ENCODE results near the gene SOX1. TPM values are rescaled to one million over a fixed set of nuclear protein-coding genes. Genes with fewer than 3 reads are reported as not detected.

Gene SOX1
- total RNA-seq, 2 donors from 2014 or later: not detected

GRCh38 chr13:112107289-112107688 lies 40.3 kb downstream of the SOX1 start:
- no peak overlapping the region for H3K27ac Mint-ChIP-seq
- DNase-seq (ENCODE audit: low spot score in 2 of 2): no peak
- no peaks in the 10 kb centered on the region for H3K9me3 Mint-ChIP-seq
- no peak for ATAC-seq
- peaks cover 0 to 11% of the 10 kb centered on the region in 2 donors for H3K36me3 Mint-ChIP-seq

- no peak for ATAC-seq
- Mint-ChIP-seq H3K27ac (no peak overlapping the region), H3K36me3 (peaks cover 0 to 11% of the 10 kb centered on the region in 2 donors), H3K9me3 (no peaks in the 10 kb centered on the region)
- no peak for DNase-seq (ENCODE audit: low spot score in 2 of 2)
Observed at GRCh38 chr13:112110479-112110878, 43.5 kb downstream of the SOX1 start.

GRCh38 chr13:112111239-112111857 lies 44.4 kb downstream of the SOX1 start:
- Mint-ChIP-seq H3K27ac (no peak overlapping the region), H3K9me3 (no peaks in the 10 kb centered on the region), H3K36me3 (peaks cover 0 to 10% of the 10 kb centered on the region in 2 donors)
- ATAC-seq (no peak), DNase-seq (ENCODE audit: low spot score in 2 of 2) (no peak)

- no peaks in the 10 kb centered on the region for H3K9me3 Mint-ChIP-seq
- peaks cover 0 to 6% of the 10 kb centered on the region in 2 donors for H3K36me3 Mint-ChIP-seq
- no peak overlapping the region for H3K27ac Mint-ChIP-seq
- DNase-seq (ENCODE audit: low spot score in 2 of 2) (no peak), ATAC-seq (no peak)
Observed at GRCh38 chr13:112112534-112113276, 45.8 kb downstream of the SOX1 start.

GRCh38 chr13:112113348-112113747 lies 46.4 kb downstream of the SOX1 start:
- peaks cover 0 to 6% of the 10 kb centered on the region in 2 donors for H3K36me3 Mint-ChIP-seq
- no peak overlapping the region for H3K27ac Mint-ChIP-seq
- no peak for DNase-seq (ENCODE audit: low spot score in 2 of 2)
- H3K9me3 Mint-ChIP-seq: no peaks in the 10 kb centered on the region
- ATAC-seq: no peak

- H3K36me3 Mint-ChIP-seq: peaks cover 0 to under 1% of the 10 kb centered on the region in 2 donors
- H3K9me3 Mint-ChIP-seq: no peaks in the 10 kb centered on the region
- no peak overlapping the region for H3K27ac Mint-ChIP-seq
- ATAC-seq: no peak
- no peak for DNase-seq (ENCODE audit: low spot score in 2 of 2)
Observed at GRCh38 chr13:112113851-112114250, 46.9 kb downstream of the SOX1 start.

GRCh38 chr13:112114391-112114790 lies 47.4 kb downstream of the SOX1 start:
- ATAC-seq: no peak
- H3K9me3 Mint-ChIP-seq: no peaks in the 10 kb centered on the region
- DNase-seq (ENCODE audit: low spot score in 2 of 2): no peak
- H3K36me3 Mint-ChIP-seq: no peaks in the 10 kb centered on the region
- H3K27ac Mint-ChIP-seq: no peak overlapping the region

GRCh38 chr13:112115403-112116091 lies 48.6 kb downstream of the SOX1 start:
- no peak for DNase-seq (ENCODE audit: low spot score in 2 of 2)
- Mint-ChIP-seq H3K9me3 (no peaks in the 10 kb centered on the region), H3K36me3 (no peaks in the 10 kb centered on the region), H3K27ac (no peak overlapping the region)
- no peak for ATAC-seq

GRCh38 chr13:112116187-112116950 lies 49.4 kb downstream of the SOX1 start:
- ATAC-seq (no peak), DNase-seq (ENCODE audit: low spot score in 2 of 2) (no peak)
- Mint-ChIP-seq H3K9me3 (no peaks in the 10 kb centered on the region), H3K36me3 (no peaks in the 10 kb centered on the region), H3K27ac (no peak overlapping the region)

- DNase-seq (ENCODE audit: low spot score in 2 of 2) (no peak), ATAC-seq (no peak)
- no peaks in the 10 kb centered on the region for H3K36me3 Mint-ChIP-seq
- no peak overlapping the region for H3K27ac Mint-ChIP-seq
- no peaks in the 10 kb centered on the region for H3K9me3 Mint-ChIP-seq
Observed at GRCh38 chr13:112117258-112117954, 50.5 kb downstream of the SOX1 start.

- Mint-ChIP-seq H3K9me3 (no peaks in the 10 kb centered on the region), H3K27ac (no peak overlapping the region), H3K36me3 (no peaks in the 10 kb centered on the region)
- no peak for DNase-seq (ENCODE audit: low spot score in 2 of 2)
- ATAC-seq: no peak
Observed at GRCh38 chr13:112117955-112118302, 51.0 kb downstream of the SOX1 start.

- Mint-ChIP-seq H3K27ac (no peak overlapping the region), H3K9me3 (no peaks in the 10 kb centered on the region), H3K36me3 (no peaks in the 10 kb centered on the region)
- DNase-seq (ENCODE audit: low spot score in 2 of 2): no peak
- ATAC-seq: no peak
Observed at GRCh38 chr13:112118451-112119064, 51.6 kb downstream of the SOX1 start.

GRCh38 chr13:112119192-112120030 lies 52.5 kb downstream of the SOX1 start:
- Mint-ChIP-seq H3K9me3 (no peaks in the 10 kb centered on the region), H3K36me3 (no peaks in the 10 kb centered on the region), H3K27ac (no peak overlapping the region)
- no peak for DNase-seq (ENCODE audit: low spot score in 2 of 2)
- ATAC-seq: no peak

- Mint-ChIP-seq H3K27ac (peak overlapping the region in 1 of 2 donors; percentile 36), H3K9me3 (no peaks in the 10 kb centered on the region), H3K36me3 (no peaks in the 10 kb centered on the region)
- DNase-seq (ENCODE audit: low spot score in 2 of 2) (no peak), ATAC-seq (no peak)
Observed at GRCh38 chr13:112120031-112120373, 53.1 kb downstream of the SOX1 start.

Measured in activated naive CD4-positive, alpha-beta T cell treated with anti-CD3 and anti-CD28 coated beads, Interleukin-2, amount 50 U/mL, for 72 hours (primary cell).